DMS153 (cell line): Measurements from ENCODE around the gene EPHA1.

Experiments
- DNase-seq: peaks from one replicate; lab custom pipeline; 2025; lab: John Stamatoyannopoulos, UW

EPHA1 gene

DNA sequence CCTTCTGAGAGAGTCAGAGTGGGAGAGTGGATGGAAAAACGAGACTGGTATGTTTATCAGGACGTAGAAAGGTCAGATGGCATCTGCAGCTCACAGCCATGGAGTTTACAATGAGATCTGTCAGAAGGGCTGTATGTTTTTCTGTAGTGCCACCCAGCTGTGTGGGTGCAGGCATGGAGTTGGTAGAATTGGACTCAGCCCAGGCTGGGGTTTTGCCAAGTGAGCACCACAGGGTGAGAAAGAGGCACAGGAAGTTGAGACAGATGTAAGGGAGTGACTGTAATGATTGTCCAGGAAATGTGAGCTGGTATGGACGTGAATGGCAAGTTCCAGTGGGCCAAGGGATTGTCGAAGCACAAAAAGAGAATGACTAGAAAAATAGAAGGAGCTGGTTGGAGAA is 36.6 kb downstream of the EPHA1 start:
- DNase-seq: no peak

DNA sequence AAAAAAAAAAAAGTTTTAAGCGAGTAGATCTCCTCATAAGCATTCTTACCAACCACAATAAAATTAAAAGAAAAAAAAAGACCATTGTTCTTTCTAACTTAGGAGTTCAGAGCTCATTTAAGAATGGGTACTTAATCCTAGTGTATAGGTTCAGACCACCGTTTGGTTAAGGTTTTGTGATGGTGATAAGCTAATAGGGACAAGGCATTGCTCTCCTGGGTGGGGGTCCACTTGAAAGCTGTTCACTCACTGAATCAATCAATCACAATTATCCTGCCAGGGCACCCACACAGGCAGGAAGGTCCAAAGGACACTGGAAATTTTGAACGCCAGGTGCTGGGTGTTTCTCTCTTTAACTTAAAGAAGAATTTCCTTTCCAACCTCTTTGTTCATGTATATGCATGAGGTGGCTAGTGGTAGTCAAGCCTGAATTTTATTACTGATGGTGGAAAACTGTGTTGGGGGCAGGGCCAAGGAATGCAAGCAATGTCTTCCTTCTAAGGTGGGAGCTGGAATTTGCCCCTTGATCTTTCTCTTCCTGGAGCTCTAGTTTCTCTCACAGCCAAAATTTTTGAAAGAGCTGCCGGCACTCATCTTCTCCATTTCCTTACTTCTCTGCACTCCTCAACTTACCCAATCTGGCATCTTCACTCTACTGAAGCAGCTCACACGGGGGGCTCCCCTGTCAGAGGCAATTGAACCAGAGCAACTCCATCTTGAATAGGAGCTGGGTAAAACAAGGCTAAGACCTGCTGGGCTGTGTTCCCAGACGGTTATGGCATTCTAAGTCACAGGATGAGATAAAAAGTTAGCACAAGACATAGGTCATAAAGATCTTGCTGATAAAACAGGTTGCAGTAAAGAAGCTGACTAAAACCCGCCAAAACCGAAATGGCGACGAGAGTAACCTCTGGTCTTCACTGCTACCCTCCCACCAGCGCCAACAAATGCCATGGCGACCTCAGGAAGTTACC is 38.7 kb downstream of the EPHA1 start:
- DNase-seq: no peak

GRCh38 chr7:143368387-143368786 is 40.3 kb downstream of the EPHA1 start:
- no peak for DNase-seq

GRCh38 chr7:143367972-143368371 is 40.7 kb downstream of the EPHA1 start:
- no peak for DNase-seq

DNA sequence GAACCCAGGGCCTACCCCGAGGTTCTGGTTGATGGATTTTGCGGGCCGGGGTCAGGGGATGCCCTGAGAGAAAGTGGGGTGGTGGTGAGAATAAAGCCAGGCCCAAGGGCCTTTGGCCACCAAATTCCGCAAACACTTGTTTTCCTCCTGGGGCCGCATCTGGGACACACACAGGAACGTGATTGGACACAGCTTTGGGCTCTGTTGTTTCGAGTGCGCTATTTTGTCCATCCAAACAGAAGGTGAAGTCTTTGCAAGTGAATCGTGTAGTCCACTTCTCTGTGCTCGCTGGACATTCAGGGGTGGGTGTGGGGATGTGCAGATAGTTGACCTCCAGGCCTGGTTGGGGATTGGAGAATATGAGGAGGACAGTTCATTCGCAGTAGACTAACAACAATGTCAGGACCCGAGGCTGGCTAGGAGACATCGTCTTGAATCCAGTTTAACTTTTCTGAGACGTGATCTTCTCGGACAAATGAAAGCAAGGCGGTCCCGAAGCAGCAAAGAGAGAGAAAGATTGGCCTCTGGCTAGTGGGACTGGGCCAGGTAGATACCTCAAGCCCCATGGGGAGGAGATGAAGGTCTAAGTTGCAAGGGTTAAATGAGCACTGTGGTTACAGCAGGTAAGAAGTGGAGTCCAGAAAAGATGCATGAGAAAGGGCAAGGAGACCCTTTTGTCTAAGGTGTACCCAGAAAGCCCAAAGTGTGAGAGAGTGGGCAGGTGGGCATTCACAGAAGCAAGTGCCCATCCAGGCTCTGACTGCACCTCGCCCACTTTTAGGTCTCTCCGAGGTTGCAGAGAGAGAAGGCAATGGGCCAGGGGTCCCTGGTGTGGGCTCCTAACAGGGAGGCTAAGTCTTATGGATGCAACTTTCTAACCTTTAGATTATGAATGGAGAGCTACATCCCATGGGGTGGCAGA is 45.4 kb downstream of the EPHA1 start:
- DNase-seq: no peak

DNA sequence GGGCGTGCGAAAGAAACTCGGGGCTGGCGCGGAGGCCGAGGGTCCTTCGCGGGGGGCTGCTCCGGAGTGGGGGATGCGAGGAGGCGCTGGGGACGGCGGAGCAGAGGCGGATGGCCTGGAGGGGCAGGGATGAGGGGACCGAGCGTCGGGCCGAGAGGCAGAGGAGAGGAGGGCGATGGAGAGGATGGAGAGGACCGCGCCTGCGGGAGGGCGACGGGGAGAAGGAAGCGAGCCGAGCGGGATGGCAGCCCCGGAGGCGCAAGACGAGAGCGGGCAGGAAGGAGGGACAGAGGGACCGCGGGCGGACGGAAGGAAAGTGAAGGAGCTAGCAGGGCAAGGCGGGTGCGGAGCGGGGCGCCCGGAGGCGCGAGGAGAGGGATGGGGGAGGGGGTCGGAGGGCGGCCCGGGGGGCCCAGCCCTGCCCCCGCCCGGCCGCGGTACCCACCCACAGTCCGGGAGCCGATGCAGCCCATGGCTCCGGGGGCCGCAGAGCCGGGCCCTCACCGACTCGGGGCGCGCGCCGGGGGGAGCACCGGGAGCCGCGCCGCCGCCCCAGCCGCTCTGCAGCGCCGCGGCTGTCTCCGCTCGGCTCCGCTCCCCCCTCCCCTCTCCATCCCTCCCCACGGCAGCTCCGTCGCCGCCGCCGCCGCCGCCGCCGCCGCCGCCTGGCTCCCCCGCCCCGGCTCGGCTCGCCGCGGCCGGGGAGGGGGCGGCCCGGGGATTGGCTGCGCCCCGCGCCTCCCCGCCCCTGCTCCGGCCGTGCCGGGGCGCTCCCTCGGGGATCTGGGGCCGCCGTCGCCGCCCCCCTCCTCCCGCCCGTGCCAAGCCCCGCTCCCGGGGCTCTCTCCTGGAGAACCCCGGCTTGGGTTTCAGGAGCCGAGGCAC is 46.3 kb downstream of the EPHA1 start, which contains the start of gene FAM131B:
Gene FAM131B (minus strand): TSS at position 583 of the 885 bp plus-strand sequence. CDS start 110 bp downstream, at position 473.
- DNase-seq: no peak

- DNase-seq: no peak
These were observed 47.0 kb downstream of the EPHA1 start for GRCh38 chr7:143361552-143362130.

- DNase-seq: no peak
These were observed 47.7 kb downstream of the EPHA1 start for GRCh38 chr7:143360788-143361551.

GRCh38 chr7:143359771-143360353 is 48.8 kb downstream of the EPHA1 start:
- DNase-seq: no peak

DNA sequence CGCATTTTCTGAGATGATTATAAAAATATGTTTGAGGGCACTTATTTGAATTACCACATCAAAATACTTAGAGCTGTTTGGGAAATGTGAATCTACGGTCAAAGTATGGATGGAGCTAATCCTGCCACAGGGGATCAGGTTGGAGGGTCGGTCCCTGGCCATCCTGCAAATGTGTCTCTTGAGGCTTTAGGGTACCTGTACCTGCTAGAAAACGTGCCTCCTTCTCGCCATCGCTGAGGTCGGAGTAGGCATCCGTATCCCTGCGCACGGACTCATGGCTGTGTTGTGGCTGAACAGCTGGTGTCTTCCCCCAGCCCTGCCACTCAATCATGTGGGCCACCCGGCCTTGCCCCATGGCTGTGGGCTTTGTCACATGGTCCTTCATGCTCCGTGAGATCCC is 50.0 kb downstream of the EPHA1 start:
- no peak for DNase-seq

- no peak for DNase-seq
These were observed 52.1 kb downstream of the EPHA1 start for GRCh38 chr7:143356414-143357050.

DNA sequence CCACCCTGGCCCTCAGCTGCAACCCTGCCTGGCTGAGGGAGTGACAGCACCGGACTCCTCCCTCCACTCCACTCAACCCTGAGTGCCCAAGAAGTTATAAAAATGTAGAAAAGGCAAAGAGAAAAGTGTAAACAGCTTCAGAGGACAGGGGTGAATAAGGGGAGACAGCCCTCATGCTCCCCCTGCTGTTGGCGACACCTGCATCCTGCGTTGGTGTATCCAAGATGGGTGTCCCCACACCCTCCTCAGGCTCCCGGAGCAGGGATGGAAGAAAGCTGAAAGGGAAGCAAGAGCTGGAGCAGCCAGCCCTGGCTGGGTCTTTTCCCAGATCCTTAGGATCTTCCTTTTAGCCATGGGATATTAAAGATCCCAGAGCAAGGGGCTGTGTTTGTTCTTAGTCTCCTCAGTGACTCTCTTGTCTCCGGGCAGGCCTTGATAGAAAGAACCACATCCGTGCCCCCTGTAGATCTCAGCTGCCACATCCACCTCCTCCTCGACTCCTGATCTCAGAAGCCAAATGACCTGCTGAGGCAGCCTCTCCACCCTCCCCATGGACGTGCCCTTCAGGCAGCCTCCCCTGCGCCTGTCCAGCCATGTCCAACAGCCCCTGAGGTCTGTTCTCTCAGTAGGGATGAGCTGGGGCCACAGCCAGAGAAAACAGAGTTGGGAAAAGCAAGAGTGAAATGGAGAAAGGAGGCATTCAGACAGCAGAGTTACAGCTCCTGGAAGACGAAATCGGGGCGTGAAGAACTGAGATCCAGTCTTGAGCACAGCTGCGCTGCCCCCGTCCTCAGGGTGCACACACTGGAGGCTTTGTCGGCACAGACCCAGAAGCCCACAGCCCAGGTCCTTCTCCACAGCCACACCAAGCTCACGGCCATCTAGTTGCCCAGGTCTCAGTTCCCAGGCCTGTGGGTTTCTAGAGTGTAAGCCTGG is 52.9 kb downstream of the EPHA1 start:
- no peak for DNase-seq

DNA sequence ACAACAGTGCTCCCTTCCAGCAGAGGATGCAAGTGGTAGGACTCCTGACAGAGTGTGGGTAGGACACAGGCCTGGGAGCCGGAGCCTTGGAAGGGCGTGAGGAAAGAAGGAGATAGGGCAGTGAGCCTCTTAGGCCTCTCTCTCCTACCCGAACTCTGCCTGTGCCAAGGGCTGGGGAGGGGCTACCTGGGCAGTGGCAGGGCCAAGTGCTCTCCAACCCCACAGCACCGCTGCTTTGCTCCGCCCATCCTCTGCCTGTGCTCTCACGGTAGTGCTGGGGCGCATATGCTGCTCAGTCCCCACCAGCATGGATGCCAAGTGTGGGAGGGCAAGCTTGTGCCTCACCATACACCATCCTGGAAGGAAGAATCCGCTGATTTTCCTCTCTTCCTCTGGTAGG is 53.7 kb downstream of the EPHA1 start:
- DNase-seq: no peak

- no peak for DNase-seq
These were observed 54.3 kb downstream of the EPHA1 start for GRCh38 chr7:143354376-143354775.

DNA sequence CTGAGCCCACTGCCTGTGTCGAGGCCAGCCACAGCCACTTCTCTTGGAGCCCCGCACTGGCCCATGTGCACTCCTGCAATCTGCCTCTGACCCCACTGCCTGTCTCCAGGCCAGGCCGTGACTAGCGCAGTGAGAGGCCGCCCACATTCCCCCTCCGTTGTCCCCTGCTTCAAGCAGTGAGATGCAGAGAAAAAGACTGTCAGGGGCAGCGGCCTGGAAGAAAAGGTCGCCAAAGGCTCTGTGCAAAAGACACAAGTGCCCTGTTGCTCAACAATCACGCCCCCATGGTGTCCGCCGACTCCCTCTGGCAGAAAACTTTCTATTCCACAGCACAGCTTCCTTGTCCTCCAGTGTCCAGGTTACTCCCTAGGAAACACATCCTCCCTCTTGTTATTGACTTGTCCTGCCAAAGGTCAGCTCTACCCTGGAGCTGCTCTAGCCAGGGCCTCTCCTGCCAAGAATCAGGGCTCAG is 56.1 kb downstream of the EPHA1 start:
- DNase-seq: no peak

DNA sequence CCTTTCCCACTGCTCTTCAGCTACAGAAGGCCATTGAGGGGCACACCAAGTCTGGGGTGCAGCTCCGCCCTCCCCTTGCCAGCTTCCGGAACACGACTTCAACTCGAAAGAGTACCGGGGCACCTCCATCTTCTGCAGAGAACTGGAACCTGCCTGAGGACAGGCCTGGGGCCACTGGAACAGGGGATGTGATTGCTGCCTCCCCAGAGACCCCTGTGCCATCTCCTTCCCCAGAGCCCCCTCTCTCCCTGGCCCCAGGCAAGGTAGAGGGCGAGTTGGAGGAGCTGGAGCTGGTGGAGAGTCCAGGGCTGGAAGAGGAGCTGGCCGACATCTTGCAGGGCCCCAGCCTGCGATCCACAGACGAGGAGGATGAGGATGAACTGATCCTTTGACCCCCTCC is 57.1 kb downstream of the EPHA1 start:
- no peak for DNase-seq

- DNase-seq: no peak
These were observed 57.6 kb downstream of the EPHA1 start for GRCh38 chr7:143351060-143351459.

DNA sequence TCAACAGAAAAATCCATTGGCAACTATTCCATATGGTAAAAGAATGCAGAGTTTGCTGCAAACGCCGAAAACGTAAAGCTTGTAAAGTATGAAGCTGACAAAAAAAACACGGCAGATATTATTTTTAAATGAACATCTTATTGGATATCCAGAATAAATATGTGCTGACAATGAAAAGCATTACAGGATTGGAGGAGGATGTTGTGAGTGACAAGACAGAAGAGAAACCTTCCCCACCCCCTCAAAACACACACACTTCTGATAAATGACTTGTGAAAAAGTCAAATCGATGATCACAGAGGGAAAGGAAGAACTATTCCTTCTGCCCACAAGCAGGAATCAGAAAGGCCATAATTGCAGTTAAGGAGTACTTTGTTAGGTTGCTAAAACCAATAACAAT is 60.7 kb downstream of the EPHA1 start:
- DNase-seq: no peak
